HL-60 (cell line): ENCODE measurements around the gene PRC1.

Source experiments
- DNase-seq, 2 experiments: peaks; one replicate each; pipeline ENCODE4 v3.0.0-alpha.2; 2010 to 2020; ENCODE audit warnings: low read depth in 1 of 2, low spot score in 1 of 2
- H3K27ac ChIP-seq: fragments of 250-450 bp; sonication (Bioruptor Pico); replicated peaks from 2 replicates; pipeline ENCODE4 v1.5.1; 2020; ENCODE audit warnings: mild to moderate bottlenecking, moderate library complexity
- H3K27me3 ChIP-seq: fragments of 250-450 bp; sonication (Bioruptor Pico); 2 replicates; pipeline ENCODE4 v1.5.1; 2021; ENCODE audit warnings: mild to moderate bottlenecking, moderate library complexity; ENCODE audit not compliant: insufficient read depth, poor library complexity, severe bottlenecking
- H3K4me3 ChIP-seq: replicated peaks from 2 replicates; pipeline ENCODE4 v1.5.1; 2011; ENCODE audit warnings: mild to moderate bottlenecking, control low read depth, low read length; ENCODE audit not compliant: insufficient read depth
- CTCF ChIP-seq: IDR thresholded peaks from one replicate; pipeline ENCODE4 v1.5.1; 2011; ENCODE audit warnings: low read length, control low read depth, inconsistent platforms; ENCODE audit not compliant: insufficient read depth
- GABPA ChIP-seq: IDR thresholded peaks from 2 replicates; pipeline ENCODE4 v1.6.1; 2012; ENCODE audit warnings: low read depth
- POLR2AphosphoS5 ChIP-seq: IDR thresholded peaks from 2 replicates; pipeline ENCODE4 v1.6.1; 2012; ENCODE audit warnings: low read depth
- SPI1 ChIP-seq: IDR thresholded peaks from 2 replicates; pipeline ENCODE4 v1.6.1; 2012; ENCODE audit warnings: low read depth, mild to moderate bottlenecking, borderline replicate concordance
- TF ChIP-seq, protein P1 (sequence below): IDR thresholded peaks from 2 replicates; pipeline ENCODE4 v1.6.1; 2012; ENCODE audit warnings: low read depth; ENCODE audit not compliant: insufficient replicate concordance

PRC1 gene

GRCh38 chr15:91039996-91040395, 45.7 kb upstream of the PRC1 start:
- TF ChIP-seq POLR2AphosphoS5 = no peak
- TF ChIP-seq GABPA = no peak
- TF ChIP-seq, protein P1, sequence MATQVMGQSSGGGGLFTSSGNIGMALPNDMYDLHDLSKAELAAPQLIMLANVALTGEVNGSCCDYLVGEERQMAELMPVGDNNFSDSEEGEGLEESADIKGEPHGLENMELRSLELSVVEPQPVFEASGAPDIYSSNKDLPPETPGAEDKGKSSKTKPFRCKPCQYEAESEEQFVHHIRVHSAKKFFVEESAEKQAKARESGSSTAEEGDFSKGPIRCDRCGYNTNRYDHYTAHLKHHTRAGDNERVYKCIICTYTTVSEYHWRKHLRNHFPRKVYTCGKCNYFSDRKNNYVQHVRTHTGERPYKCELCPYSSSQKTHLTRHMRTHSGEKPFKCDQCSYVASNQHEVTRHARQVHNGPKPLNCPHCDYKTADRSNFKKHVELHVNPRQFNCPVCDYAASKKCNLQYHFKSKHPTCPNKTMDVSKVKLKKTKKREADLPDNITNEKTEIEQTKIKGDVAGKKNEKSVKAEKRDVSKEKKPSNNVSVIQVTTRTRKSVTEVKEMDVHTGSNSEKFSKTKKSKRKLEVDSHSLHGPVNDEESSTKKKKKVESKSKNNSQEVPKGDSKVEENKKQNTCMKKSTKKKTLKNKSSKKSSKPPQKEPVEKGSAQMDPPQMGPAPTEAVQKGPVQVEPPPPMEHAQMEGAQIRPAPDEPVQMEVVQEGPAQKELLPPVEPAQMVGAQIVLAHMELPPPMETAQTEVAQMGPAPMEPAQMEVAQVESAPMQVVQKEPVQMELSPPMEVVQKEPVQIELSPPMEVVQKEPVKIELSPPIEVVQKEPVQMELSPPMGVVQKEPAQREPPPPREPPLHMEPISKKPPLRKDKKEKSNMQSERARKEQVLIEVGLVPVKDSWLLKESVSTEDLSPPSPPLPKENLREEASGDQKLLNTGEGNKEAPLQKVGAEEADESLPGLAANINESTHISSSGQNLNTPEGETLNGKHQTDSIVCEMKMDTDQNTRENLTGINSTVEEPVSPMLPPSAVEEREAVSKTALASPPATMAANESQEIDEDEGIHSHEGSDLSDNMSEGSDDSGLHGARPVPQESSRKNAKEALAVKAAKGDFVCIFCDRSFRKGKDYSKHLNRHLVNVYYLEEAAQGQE = no peak
- no peak for TF ChIP-seq SPI1
- TF ChIP-seq CTCF = no peak
- no peak overlapping the region for H3K4me3 ChIP-seq
- DNase-seq = no peak
- H3K27me3 ChIP-seq = no peaks in the 10 kb centered on the region
- no peak overlapping the region for H3K27ac ChIP-seq

GRCh38 chr15:91032919-91033803, 38.8 kb upstream of the PRC1 start:
- peak in 1 of 2 experiments; percentile 64 for DNase-seq
- H3K27me3 ChIP-seq = no peaks in the 10 kb centered on the region
- H3K27ac ChIP-seq = no peak overlapping the region
- no peak overlapping the region for H3K4me3 ChIP-seq
- peak; percentile 61 for TF ChIP-seq CTCF
- no peak for TF ChIP-seq SPI1

DNA sequence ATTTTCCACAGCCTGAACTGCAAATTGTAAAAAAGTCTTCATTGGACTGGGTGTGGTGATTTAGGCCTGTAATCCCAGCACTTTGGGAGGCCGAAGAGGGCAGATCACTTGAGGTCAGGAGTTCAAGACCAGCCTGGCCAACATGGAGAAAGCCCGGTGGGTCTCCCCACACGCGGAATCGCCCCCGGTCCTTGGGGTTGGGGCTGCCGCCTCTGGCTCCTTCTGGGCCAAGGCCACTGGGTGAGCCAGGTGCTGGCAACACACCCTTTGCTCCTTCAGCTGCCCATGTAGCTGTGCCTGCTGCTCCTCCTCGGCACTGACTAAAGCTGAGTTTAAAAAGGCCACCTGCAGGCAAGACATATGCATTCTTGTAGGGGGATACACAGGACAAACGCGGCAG, 37.5 kb upstream of the PRC1 start:
- Histone ChIP-seq H3K27ac (no peak overlapping the region), H3K4me3 (no peak overlapping the region), H3K27me3 (no peaks in the 10 kb centered on the region)
- no peak for DNase-seq
- TF ChIP-seq, protein P1 = no peak
- no peak for TF ChIP-seq GABPA
- no peak for TF ChIP-seq SPI1
- no peak for TF ChIP-seq CTCF
- TF ChIP-seq POLR2AphosphoS5 = no peak

GRCh38 chr15:91027677-91028076, 33.3 kb upstream of the PRC1 start:
- no peak overlapping the region for H3K4me3 ChIP-seq
- TF ChIP-seq, protein P1 = no peak
- TF ChIP-seq POLR2AphosphoS5 (no peak), GABPA (no peak), SPI1 (no peak), CTCF (no peak)
- no peak for DNase-seq

More at GRCh38 chr15:91027677-91028076, 33.3 kb upstream of the PRC1 start:
- H3K27ac ChIP-seq = no peak overlapping the region
- H3K27me3 ChIP-seq = no peaks in the 10 kb centered on the region
